A673 (cell line): Measurements from ENCODE around the gene LGMN. TPM values are rescaled to one million over a fixed set of nuclear protein-coding genes. Genes with fewer than 3 reads are reported as not detected.

Experiments
- BruUV-seq: library from RNA; stranded (reverse); fragments of 400-500 nt; replicated peaks from 2 replicates; lab custom pipeline; 2021; lab: Mats Ljungman, UMichigan
- CTCF ChIA-PET: fragments of 300-600 bp; sonication (Branson Sonifier 250); formaldehyde crosslinking; loops from one replicate; lab custom pipeline; 2022; ENCODE audit warnings: antibody characterized with exemption; lab: Charles Lee
- POLR2A ChIA-PET: fragments of 300-600 bp; sonication (Branson Sonifier 250); formaldehyde crosslinking; loops from one replicate; lab custom pipeline; 2022; ENCODE audit warnings: antibody characterized with exemption; ENCODE audit not compliant: low non-redundant PET; lab: Charles Lee
- DNase-seq: peaks from one replicate; pipeline ENCODE4 v3.0.0-alpha.2; 2015; ENCODE audit warnings: low spot score
- H3K27ac ChIP-seq: fragments of 200-600 bp; sonication (generic); 2 replicates; pipeline ENCODE4 v1.5.1; 2016; ENCODE audit warnings: mixed run types, low read depth, mild to moderate bottlenecking, mixed read lengths, antibody characterized with exemption, low read length; ENCODE audit not compliant: poor library complexity, severe bottlenecking
- H3K27me3 ChIP-seq: fragments of 200-600 bp; sonication (generic); replicated peaks from 2 replicates; pipeline ENCODE4 v1.6.1; 2017; ENCODE audit warnings: mixed run types, low read depth, mild to moderate bottlenecking, mixed read lengths, antibody characterized with exemption, low read length; ENCODE audit not compliant: insufficient read depth, poor library complexity
- H3K36me3 ChIP-seq: fragments of 200-600 bp; sonication (generic); 2 replicates; pipeline ENCODE4 v1.6.1; 2016; ENCODE audit warnings: mixed run types, mild to moderate bottlenecking, mixed read lengths, antibody characterized with exemption, low read length; ENCODE audit not compliant: insufficient read depth, poor library complexity, severe bottlenecking
- H3K4me1 ChIP-seq: fragments of 200-600 bp; sonication (generic); 2 replicates; pipeline ENCODE4 v1.6.1; 2017; ENCODE audit warnings: mixed run types, mild to moderate bottlenecking, mixed read lengths, antibody characterized with exemption, low read length; ENCODE audit not compliant: insufficient read depth, poor library complexity, severe bottlenecking
- H3K4me3 ChIP-seq: fragments of 200-600 bp; sonication (generic); 2 replicates; pipeline ENCODE4 v1.5.1; 2016; ENCODE audit warnings: low read depth, mixed run types, mild to moderate bottlenecking, mixed read lengths, low read length; ENCODE audit not compliant: poor library complexity, severe bottlenecking
- H3K9me3 ChIP-seq: fragments of 200-600 bp; sonication (generic); 2 replicates; pipeline ENCODE4 v1.6.1; 2016; ENCODE audit warnings: mixed run types, low read depth, mild to moderate bottlenecking, mixed read lengths, antibody characterized with exemption, low read length; ENCODE audit not compliant: poor library complexity, severe bottlenecking
- EZH2 ChIP-seq: fragments of 200-600 bp; sonication (generic); IDR thresholded peaks from 2 replicates; pipeline ENCODE4 v1.6.1; 2017; ENCODE audit warnings: borderline replicate concordance, low read depth, mild to moderate bottlenecking, mixed read lengths, antibody characterized with exemption, low read length; ENCODE audit not compliant: poor library complexity, severe bottlenecking
- intact Hi-C: fragments of 100-400 bp; cut with micrococcal nuclease; formaldehyde crosslinking; loops from one replicate; pipeline ENCODE4 v1.10.0; 2022; ENCODE audit not compliant: unreplicated experiment
- total RNA-seq: library from RNA; stranded (reverse); gene quantifications from 2 replicates; pipeline ENCODE4 v1.2.3, GENCODE V29; 2021
- TF ChIP-seq, protein P1 (sequence below): fragments of 300-800, 200-600 bp; sonication (generic); conservative IDR thresholded peaks from 2 replicates; pipeline ENCODE4 v1.5.1; 2017; ENCODE audit warnings: low read depth, mild to moderate bottlenecking, antibody characterized with exemption, low read length, moderate library complexity, mixed read lengths

LGMN gene
- total RNA-seq, 1 experiment from 2014 or later, result 34.6 TPM

DNA sequence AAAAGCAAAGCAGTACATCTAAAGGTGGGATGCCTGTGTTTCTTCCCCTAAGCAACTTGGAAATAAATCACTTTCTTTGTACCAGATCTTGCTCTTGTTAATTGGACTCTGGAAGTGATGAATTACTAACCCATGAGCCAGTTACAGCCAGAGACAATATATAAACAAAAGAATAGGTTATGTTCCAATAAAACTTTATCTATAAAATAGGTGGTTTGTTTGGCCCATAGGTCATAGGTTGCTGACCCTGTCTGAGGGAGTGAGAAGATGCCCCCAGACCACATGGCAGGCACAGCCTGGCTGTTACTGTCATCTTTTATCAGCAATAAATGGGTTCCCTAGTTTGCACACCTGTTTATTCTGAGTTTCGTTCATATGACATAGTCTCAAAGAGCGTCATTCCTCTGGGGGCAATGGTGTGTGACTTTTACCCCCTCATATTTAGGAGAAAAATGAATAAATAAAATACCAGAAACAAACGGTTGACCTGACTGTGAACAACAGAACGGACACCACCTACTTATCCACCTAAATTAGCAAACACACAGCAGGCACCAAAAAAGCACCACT lies 10.7 kb downstream of the LGMN start:
- Histone ChIP-seq H3K9me3 (no peaks in the 10 kb centered on the region), H3K4me3 (no peak overlapping the region), H3K36me3 (peaks cover 5% of the 10 kb centered on the region), H3K27ac (no peak overlapping the region), H3K27me3 (no peaks in the 10 kb centered on the region), H3K4me1 (no peaks in the 10 kb centered on the region)
- no peak for DNase-seq
- intact Hi-C loops, result no loop called here
- TF ChIP-seq, protein P1, sequence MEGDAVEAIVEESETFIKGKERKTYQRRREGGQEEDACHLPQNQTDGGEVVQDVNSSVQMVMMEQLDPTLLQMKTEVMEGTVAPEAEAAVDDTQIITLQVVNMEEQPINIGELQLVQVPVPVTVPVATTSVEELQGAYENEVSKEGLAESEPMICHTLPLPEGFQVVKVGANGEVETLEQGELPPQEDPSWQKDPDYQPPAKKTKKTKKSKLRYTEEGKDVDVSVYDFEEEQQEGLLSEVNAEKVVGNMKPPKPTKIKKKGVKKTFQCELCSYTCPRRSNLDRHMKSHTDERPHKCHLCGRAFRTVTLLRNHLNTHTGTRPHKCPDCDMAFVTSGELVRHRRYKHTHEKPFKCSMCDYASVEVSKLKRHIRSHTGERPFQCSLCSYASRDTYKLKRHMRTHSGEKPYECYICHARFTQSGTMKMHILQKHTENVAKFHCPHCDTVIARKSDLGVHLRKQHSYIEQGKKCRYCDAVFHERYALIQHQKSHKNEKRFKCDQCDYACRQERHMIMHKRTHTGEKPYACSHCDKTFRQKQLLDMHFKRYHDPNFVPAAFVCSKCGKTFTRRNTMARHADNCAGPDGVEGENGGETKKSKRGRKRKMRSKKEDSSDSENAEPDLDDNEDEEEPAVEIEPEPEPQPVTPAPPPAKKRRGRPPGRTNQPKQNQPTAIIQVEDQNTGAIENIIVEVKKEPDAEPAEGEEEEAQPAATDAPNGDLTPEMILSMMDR, result no peak
- TF ChIP-seq EZH2, result no peak
- POLR2A ChIA-PET, result no interaction called here
- no TSS peak for BruUV-seq
- CTCF ChIA-PET, result no interaction called here

DNA sequence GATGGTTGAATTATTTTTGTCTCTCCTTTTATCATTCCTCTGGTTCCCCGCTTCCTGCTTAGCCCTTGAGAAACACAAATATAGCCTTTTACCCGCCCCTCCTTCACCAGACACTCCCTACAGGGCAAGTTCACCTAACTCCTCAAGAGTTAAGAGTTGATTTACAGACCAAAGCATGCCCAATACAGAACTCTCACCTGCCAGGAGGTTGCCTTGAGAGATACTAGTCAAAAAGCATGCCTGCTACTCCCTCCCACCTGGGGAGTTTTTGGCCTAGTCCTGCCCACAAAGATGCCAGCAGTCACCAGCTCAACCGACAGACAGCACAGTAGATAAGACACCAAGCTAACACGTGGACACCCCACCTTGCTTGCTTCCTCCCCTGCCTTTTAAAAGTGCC lies 11.2 kb downstream of the LGMN start:
- no peaks in the 10 kb centered on the region for H3K27me3 ChIP-seq
- no peak for DNase-seq
- ChIA-PET POLR2A (interaction anchor here (0.6 kb wide), 1 partner anchor 22 kb away, joined by 3 read pairs; no protein-coding TSS in a partner anchor), CTCF (no interaction called here)
- no peak overlapping the region for H3K27ac ChIP-seq
- intact Hi-C loops, result no loop called here
- TF ChIP-seq, protein P1, result no peak
- TF ChIP-seq EZH2, result no peak
- H3K4me3 ChIP-seq, result no peak overlapping the region
- no peaks in the 10 kb centered on the region for H3K9me3 ChIP-seq
- H3K4me1 ChIP-seq, result no peaks in the 10 kb centered on the region
- no TSS peak for BruUV-seq
- H3K36me3 ChIP-seq, result peaks cover 7% of the 10 kb centered on the region

DNA sequence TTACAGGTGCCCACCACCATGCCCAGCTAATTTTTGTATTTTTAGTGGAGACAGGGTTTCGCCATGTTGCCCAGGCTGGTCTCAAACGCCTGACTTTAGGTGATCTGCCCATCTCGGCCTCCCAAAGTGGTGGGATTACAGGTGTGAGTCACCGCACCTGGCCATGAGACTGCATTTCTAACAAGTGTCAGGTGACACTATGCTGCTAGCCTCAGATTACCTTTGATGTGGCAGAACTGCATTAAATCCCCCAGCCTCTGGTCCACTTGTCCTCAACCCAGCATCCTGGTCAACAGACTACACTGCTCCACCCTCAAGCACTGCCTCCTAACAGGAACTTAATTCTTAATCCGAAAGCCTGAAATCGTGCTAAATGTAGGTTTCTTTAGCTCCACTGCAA lies 13.1 kb downstream of the LGMN start:
- no peak overlapping the region for H3K27ac ChIP-seq
- ChIA-PET CTCF (no interaction called here), POLR2A (no interaction called here)
- no peaks in the 10 kb centered on the region for H3K27me3 ChIP-seq
- no peaks in the 10 kb centered on the region for H3K9me3 ChIP-seq
- peaks cover 16% of the 10 kb centered on the region for H3K36me3 ChIP-seq
- intact Hi-C loops, result no loop called here
- no peaks in the 10 kb centered on the region for H3K4me1 ChIP-seq
- TF ChIP-seq EZH2, result no peak
- TF ChIP-seq, protein P1, result no peak
- H3K4me3 ChIP-seq, result no peak overlapping the region
- no TSS peak for BruUV-seq
- DNase-seq, result no peak
